ENCODE measurements around the gene SCYGR8. TPM values are rescaled to one million over a fixed set of nuclear protein-coding genes. Genes with fewer than 3 reads are reported as not detected.

The SCYGR8 gene
- total and polyA plus RNA-seq, 2 of the 8 experiments (the other 6 are each of a cell fraction or from before 2014, with no cell fraction given), result not detected

- TF ChIP-seq CHD7 (IDR thresholded peaks at IDR 0.05; ENCODE audit: insufficient replicate concordance, low read length), result no peak
- TF ChIP-seq SIRT6 (IDR thresholded peaks at IDR 0.05; ENCODE audit: low read length), result no peak
- no peak for TF ChIP-seq HDAC2 (IDR thresholded peaks at IDR 0.05; ENCODE audit: borderline replicate concordance in 1 of 2, low read depth in 2 of 2, low read length in 2 of 2)
- no peak for TF ChIP-seq ATF3 (IDR thresholded peaks at IDR 0.05; ENCODE audit: insufficient read depth, low read depth, low read length)
Observed at GRCh38 chr2:227719641-227720040, 26.1 kb upstream of the SCYGR8 start (continued).
